Stimulated activated CD8-positive, alpha-beta memory T cell treated with anti-CD3 and anti-CD28 coated beads, Interleukin-2, amount 100 ng/mL, for 1 hour (primary cell): Measurements from ENCODE around the gene KRTAP10-8.
"Not testable (repeated sequence)": the region's sequence is repeated elsewhere in the genome, so short reads cannot be mapped to it uniquely, and the experiment has no call there.

Experiments
- DNase-seq, 2 donors: peaks; one replicate each; pipeline ENCODE4 v3.0.0-alpha.2; 2020; ENCODE audit warnings: low read depth in 2 of 2

The KRTAP10-8 gene

DNA sequence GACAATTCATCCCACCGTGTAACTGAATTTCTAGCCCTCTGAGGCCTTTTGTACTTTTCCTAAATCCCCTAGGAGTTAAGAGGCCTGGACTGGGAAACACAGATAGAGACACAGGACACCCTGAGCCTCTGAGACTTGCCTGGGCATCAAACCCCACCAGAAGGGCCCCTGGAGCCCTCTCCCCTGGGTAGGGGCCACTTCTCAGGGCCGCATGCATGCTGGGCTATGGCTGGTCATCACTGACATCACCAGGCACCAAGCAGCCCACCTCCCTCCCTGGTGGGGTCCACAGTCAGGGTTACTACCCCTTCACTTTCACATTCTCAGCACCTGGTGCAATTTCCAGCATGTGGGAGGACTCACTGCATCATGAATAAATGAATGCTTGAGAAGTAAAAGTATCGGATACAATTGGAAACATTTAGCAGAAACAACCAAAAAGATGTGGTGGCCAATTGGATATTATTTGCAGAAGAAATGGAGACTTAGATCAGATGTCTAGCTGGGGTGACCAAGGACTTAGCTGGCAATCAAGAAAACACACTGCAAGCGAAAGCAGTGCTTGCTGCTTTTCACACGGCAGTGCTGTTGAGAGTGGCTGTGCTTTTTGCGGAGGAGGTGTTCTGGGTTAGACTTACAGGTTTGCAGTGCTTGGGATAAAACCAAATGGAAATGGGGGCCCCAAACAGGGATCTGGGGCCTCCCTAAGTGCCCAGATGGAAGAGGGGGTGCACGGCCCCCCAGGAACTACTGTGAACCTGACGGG is 12.4 kb upstream of the KRTAP10-8 start:
- no peak for DNase-seq

DNA sequence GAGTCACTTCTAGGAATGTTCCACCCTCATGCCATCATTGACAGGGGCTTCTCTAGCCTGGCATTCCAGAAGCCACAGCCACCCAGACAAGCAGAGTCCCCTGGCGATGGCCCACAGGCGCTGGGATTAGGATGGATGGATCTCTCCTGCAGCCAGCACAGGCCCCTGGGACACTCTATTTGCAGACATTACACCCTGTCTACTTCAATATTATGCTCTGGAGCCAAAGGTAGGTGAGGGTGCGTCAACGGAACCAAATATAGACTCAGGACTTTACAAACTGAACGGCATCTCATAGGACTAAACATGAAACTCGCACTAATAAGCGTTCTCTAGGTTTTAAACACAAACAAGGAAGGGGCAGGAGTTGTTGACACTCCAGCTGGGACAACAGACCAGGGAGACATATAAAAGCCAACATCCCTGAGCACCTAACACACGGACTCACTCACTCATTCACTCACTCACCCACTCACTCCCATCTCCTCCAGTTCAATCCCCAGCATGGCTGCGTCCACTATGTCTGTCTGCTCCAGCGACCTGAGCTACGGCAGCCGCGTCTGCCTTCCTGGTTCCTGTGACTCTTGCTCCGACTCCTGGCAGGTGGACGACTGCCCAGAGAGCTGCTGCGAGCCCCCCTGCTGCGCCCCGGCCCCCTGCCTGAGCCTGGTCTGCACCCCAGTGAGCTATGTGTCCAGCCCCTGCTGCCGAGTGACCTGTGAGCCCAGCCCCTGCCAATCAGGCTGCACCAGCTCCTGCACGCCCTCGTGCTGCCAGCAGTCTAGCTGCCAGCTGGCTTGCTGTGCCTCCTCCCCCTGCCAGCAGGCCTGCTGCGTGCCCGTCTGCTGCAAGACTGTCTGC is 11.5 kb upstream of the KRTAP10-8 start, which contains the start of gene KRTAP10-7:
Gene KRTAP10-7 (plus strand): TSS at position 480 of the 861 bp plus-strand sequence. CDS start 25 bp downstream, at position 505.
- not testable (repeated sequence) for DNase-seq

DNA sequence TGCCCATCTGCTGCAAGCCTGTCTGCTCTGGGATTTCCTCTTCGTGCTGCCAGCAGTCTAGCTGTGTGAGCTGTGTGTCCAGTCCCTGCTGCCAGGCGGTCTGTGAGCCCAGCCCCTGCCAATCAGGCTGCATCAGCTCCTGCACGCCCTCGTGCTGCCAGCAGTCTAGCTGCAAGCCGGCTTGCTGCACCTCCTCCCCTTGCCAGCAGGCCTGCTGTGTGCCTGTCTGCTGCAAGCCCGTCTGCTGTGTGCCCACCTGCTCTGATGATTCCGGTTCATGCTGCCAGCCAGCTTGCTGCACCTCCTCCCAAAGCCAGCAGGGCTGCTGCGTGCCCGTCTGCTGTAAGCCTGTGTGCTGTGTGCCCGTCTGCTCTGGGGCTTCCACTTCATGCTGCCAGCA is 10.8 kb upstream of the KRTAP10-8 start:
- DNase-seq: not testable (repeated sequence)

DNA sequence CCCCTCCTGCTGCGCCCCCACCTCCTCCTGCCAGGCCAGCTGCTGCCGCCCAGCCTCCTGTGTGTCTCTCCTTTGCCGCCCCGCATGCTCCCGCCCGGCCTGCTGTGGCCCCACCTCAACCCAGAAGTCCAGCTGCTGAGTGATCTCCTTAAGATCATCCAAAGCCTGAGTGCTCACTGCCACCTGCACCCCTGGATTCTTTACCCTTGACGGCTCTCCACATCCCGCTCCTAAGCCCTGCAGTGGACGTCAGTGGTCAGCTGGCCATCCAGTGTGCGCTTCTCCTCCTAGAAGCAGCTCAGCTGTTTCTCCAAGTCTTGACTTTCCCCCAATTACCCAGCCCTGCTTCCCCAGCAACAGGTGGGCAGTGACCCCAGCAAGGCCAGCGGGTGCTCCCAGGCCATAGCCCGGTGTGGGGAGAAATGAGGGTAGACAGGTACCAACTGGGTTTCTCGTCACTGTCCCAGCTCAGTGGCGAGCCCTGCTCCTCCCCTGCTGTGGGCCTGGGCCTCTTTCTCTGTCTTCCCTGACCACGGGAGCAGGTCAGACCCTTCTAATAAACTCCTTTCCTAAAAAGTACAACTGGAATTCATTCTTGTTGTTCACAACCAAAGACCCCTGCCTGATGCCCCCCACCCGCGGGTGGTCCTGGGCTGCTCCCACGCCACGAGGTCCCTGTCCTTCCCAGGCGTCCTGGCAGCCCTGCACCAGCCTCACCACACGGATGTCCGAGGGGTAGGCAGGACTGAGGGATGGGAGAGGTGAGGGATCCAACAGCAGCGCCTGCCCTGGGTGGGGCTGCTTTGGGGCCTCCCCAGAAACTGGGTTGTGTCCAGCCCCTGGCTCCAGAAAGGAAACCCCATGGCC is 10.1 kb upstream of the KRTAP10-8 start:
- no peak for DNase-seq

- no peak for DNase-seq
These were observed 9.4 kb upstream of the KRTAP10-8 start for GRCh38 chr21:44602463-44602850.

- DNase-seq: no peak
These were observed 8.6 kb upstream of the KRTAP10-8 start for GRCh38 chr21:44603109-44603875.

- DNase-seq: no peak
These were observed 8.0 kb upstream of the KRTAP10-8 start for GRCh38 chr21:44603911-44604310.

- DNase-seq: no peak
These were observed 5.4 kb upstream of the KRTAP10-8 start for GRCh38 chr21:44606495-44606894.

DNA sequence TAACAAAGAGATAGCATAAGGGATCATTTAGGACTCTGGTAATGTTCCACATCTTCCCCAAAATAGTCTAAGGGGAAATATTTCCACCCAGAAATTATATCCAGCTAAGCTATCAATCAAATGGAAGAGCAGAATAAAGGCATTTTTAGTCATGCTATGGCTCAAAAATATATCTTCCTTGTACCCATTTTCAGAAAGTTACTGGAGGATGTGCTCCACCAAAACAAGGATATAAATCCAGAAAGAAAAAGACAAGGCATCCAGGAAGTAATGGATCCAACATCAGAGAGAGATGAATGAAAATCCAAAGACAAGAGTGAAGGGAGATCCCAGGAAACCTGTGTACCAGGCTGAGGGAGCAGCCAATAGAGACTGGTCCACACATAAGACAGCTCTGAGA is 2.7 kb upstream of the KRTAP10-8 start:
- DNase-seq: no peak

- DNase-seq: not testable (repeated sequence)
These were observed 1.6 kb upstream of the KRTAP10-8 start for GRCh38 chr21:44610157-44610843.

- DNase-seq: no peak
These were observed 328 bp upstream of the KRTAP10-8 start for GRCh38 chr21:44611551-44611950.

DNA sequence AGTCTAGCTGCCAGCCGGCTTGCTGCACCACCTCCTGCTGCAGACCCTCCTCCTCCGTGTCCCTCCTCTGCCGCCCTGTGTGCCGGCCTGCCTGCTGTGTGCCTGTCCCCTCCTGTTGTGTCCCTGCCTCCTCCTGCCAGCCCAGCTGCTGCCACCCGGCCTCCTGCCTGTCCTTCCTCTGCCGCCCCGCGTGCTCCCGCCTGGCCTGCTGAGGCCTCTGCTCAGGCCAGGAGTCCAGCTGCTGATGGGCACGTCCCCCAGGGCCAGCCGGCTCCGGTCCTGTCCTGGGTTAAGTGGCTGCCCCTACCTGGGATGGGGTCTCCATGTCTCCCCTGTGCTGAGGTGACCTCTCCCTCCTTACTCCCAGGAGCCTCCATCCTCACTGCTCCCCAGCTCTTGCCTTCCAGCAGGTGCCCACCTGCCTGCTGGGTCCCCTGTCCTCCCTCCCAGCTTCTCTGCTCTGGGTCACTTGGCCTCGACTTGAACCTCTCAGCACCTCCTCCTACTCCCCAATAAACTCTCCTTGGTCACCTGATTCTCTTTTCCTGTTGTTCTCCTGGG is 870 bp downstream of the KRTAP10-8 start:
- DNase-seq: no peak

DNA sequence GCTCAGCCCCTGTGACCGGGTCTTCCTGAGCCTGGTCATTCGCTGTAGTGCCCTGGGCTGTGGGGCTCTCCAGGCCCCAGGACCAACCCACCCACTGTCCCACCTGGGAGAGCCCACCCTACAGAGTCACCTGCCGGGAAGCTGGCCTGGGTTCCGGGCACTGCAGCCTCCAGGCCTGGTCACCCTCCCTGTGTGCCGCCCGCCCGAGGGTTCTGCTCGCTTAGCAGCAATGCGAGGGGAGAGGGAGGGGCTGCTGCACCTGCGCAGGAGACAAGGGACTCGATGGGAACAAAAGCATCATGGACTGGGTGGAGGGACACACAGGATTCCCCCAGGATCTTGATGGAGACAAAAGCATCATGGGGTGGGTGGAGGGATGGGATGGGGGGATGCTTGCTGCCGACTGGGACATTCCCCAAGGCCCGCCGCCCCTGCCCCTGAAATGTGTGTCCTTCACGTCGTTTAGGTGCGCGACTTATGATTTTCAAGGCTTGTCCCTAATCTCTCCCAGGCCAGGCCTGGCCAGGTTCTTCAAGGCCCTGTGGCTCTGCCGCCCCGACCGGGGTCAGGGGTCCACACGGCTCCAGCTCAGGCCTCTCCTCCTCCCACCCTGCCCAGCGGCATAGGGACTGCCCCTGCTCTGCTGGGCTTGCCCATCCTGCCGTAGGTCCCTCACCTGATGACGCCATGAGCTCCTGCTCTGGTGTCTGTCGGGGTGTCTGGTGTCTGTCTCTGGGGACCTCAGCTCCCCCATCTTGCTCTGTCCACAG is 1.7 kb downstream of the KRTAP10-8 start:
- DNase-seq: no peak

- no peak for DNase-seq
These were observed 2.3 kb downstream of the KRTAP10-8 start for GRCh38 chr21:44614161-44614631.

GRCh38 chr21:44614961-44615391 is 3.1 kb downstream of the KRTAP10-8 start:
- no peak for DNase-seq

DNA sequence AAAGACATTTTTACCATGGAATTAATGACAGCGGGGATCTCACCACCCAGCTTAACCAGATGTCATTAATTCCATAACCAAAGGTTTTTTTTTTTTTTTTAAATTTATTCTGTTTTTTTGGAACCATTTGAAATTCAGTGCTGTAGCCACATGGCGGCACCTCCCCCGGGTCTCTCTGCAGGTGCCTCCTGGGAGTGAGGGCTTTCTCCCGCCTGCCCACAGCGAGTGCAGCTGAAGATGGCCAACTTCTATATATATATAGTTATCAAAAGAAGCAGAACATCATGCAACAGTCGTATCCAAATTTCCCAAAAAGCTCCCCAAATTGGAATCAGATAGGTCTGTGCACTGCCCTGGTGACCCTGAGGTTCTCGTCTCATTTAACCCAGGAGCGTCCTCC is 3.6 kb downstream of the KRTAP10-8 start:
- DNase-seq: no peak

DNA sequence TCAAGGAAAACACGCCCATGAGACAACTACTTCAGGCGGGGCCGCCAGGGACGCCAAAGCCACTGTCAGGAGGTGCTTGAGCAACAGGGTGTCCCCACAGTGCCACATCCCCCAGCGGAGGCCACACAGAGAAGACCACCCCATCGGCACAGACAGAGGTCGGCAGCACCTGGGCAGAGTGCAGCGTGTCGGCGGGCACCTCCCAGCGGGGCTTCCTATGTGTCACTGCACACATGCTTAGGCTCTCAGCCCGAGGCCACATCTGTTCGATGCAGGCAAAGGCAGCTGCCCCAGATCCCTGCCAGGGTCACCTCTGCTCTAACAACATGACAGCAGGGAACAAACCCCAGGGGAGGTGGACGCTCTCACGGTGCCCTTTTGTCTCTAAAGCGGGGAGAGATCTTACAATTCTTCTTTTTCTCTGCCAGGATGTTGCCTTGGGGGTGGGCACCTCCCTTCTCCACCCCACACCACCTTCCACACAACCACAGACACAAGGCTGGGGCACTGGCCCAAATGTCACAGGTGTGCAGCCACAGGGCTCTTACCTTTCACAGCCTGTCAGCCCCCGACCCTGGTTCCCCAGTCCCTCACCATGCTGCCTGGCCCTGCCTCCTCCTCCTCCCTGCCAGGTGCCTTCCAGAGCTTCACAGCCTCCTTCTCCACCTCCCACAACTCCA is 4.2 kb downstream of the KRTAP10-8 start:
- no peak for DNase-seq

- DNase-seq: no peak
These were observed 4.7 kb downstream of the KRTAP10-8 start for GRCh38 chr21:44616591-44616926.

GRCh38 chr21:44617071-44617501 is 5.2 kb downstream of the KRTAP10-8 start:
- DNase-seq: no peak
